Kidney (tissue), 14 donors: ENCODE data around the gene CSNK2A3. TPM values are rescaled to one million over a fixed set of nuclear protein-coding genes. Genes with fewer than 3 reads are reported as not detected.

Source experiments
- DNase-seq, 5 donors: peaks; one replicate each; pipeline ENCODE4 v3.0.0-alpha.2; 2013 to 2020
- FAIRE-seq: peaks from 2 replicates; lab custom pipeline; 2012; peaks lifted over from hg19 to GRCh38; lab: Jason Lieb, UNC
- H3K27ac ChIP-seq, 2 donors: one replicate each; pipeline ENCODE4 v1.7.0; 2013; ENCODE audit warnings: low read depth in 2 of 2, low read length in 2 of 2, inconsistent platforms in 1 of 2
- H3K27me3 ChIP-seq: one replicate; pipeline ENCODE4 v1.7.1; 2013; ENCODE audit warnings: low read length, inconsistent platforms; ENCODE audit not compliant: control insufficient read depth, insufficient read depth
- H3K36me3 ChIP-seq, 3 donors: one replicate each; pipeline versions ENCODE4 v1.7.0 to v1.7.1; 2013; ENCODE audit warnings: low read length in 3 of 3, control low read depth in 1 of 3, inconsistent platforms in 1 of 3; ENCODE audit not compliant: insufficient read depth in 3 of 3, control insufficient read depth in 2 of 3
- H3K4me1 ChIP-seq, 3 donors: one replicate each; pipeline versions ENCODE4 v1.7.0 to v1.7.1; 2013; ENCODE audit warnings: low read length in 3 of 3, inconsistent platforms in 1 of 3, low read depth in 1 of 3; ENCODE audit not compliant: control insufficient read depth in 2 of 3, insufficient read depth in 2 of 3
- H3K4me3 ChIP-seq, 3 donors: one replicate each; pipeline versions ENCODE4 v1.7.0 to v1.8.1; 2013; ENCODE audit warnings: low read length in 3 of 3, control low read depth in 1 of 3, inconsistent platforms in 1 of 3
- H3K9ac ChIP-seq, 3 donors: one replicate each; pipeline versions ENCODE4 v1.7.0 to v1.7.1; 2013; ENCODE audit warnings: low read length in 3 of 3, control low read depth in 1 of 3, inconsistent platforms in 1 of 3
- H3K9me3 ChIP-seq, 3 donors: one replicate each; pipeline versions ENCODE4 v1.7.0 to v1.7.1; 2013; ENCODE audit warnings: low read length in 3 of 3, control low read depth in 1 of 3, inconsistent platforms in 1 of 3; ENCODE audit not compliant: control insufficient read depth in 2 of 3, insufficient read depth in 1 of 3
- CTCF ChIP-seq: IDR thresholded peaks from 3 replicates; pipeline ENCODE4 v1.5.1; 2012; ENCODE audit warnings: mild to moderate bottlenecking, moderate library complexity, borderline replicate concordance; ENCODE audit not compliant: insufficient read depth; ENCODE audit errors: extremely low read depth
- intact Hi-C: fragments of 100-400 bp; cut with DNase I; formaldehyde crosslinking; loops from one replicate; pipeline ENCODE4 v1.11.1; 2022
- polyA plus RNA-seq: library from polyadenylated mRNA; stranded (reverse); fragments of 350-450 nt; fragmentation: Illumina TruSeq; extraction: RNeasy Lipid Tissue Mini Kit (QIAGEN cat#74804); gene quantifications from one replicate; pipeline ENCODE4 v1.2.3, GENCODE V29; 2014; ENCODE audit warnings: low read depth, low replicate concordance; ENCODE audit not compliant: insufficient read depth
- total RNA-seq: library from RNA; stranded (reverse); fragmentation: NEBNext Ultra II Directional; extraction: Animal tissue kit (Norgen Biotek cat#: 25700); gene quantifications from one replicate; pipeline ENCODE4 v1.2.1, GENCODE V29; 2021
- donor health status: control.
- donor health status: control.
- donor health status: control.
- donor health status: control.
- donor health status: control.
- donor health status: DM: yes; HTN: yes; CAD: no.
- donor health status: Normal renal cell carcinoma (clear cell type).

Gene CSNK2A3
- total and polyA plus RNA-seq, 2 donors from 2014 or later: 3.8 TPM; not detected in 1

DNA sequence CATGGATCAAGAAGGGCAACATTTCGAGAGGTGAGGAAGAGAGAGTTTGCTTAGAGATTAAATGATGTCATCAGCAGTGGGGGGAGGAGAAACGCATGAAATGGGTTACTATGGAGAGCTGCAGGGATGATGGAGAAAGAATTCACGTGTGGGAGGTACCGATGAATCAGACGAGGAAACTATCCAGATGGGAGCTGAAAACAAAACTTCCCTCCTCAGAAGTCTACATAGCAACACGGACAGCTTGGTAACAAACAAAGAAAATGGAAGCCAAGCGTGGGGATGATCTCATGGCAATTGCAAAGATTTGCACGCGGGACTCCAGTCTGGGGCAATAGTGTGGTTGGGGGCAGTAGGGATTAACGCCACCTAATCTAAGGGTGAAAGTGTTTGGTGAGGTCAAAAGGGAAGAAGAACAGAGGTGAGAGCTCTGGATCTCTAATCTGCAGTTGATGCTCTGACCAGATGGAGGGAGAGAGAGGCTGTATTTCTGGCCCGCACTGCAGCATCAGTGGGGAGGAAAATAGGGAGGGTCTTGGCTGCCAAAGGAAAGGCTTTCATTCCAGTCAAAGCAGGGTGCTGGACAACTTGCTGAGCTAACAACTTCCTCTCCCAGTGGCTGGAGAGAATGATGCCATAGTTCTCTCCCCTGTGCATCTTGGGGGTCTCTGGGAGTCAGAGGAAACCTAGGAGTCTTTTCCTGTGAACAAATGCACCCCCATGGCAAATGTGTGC is 43.4 kb upstream of the CSNK2A3 start:
- DNase-seq: no peak
- intact Hi-C loops: no loop called here
- Histone ChIP-seq H3K27ac (no peak overlapping the region), H3K27me3 (no peaks in the 10 kb centered on the region), H3K9me3 (no peaks in the 10 kb centered on the region), H3K4me3 (no peak overlapping the region), H3K4me1 (peaks cover 0 to 8% (median 3%) of the 10 kb centered on the region in 3 donors), H3K9ac (no peak overlapping the region), H3K36me3 (no peaks in the 10 kb centered on the region)
- no peak for TF ChIP-seq CTCF
- FAIRE-seq: no peak

- Histone ChIP-seq H3K9me3 (no peaks in the 10 kb centered on the region), H3K9ac (no peak overlapping the region), H3K27ac (no peak overlapping the region), H3K27me3 (no peaks in the 10 kb centered on the region), H3K36me3 (no peaks in the 10 kb centered on the region), H3K4me3 (no peak overlapping the region), H3K4me1 (peaks cover 0 to 13% (median 5%) of the 10 kb centered on the region in 3 donors)
- TF ChIP-seq CTCF: no peak
- intact Hi-C loops: no loop called here
- DNase-seq (no peak), FAIRE-seq (no peak)
Observed at GRCh38 chr11:11395126-11395525, 42.1 kb upstream of the CSNK2A3 start.

GRCh38 chr11:11394241-11394640 is 41.2 kb upstream of the CSNK2A3 start:
- no peaks in the 10 kb centered on the region for H3K27me3 ChIP-seq
- no peaks in the 10 kb centered on the region for H3K9me3 ChIP-seq
- H3K36me3 ChIP-seq: no peaks in the 10 kb centered on the region
- H3K27ac ChIP-seq: no peak overlapping the region
- no peak for DNase-seq
- no peak overlapping the region for H3K4me3 ChIP-seq
- intact Hi-C loops: no loop called here
- no peak for FAIRE-seq
- TF ChIP-seq CTCF: no peak
- peaks cover 0 to 19% (median 10%) of the 10 kb centered on the region in 3 donors for H3K4me1 ChIP-seq
- H3K9ac ChIP-seq: no peak overlapping the region
